ENCODE data around the gene CYP26A1. TPM values are rescaled to one million over a fixed set of nuclear protein-coding genes. Genes with fewer than 3 reads are reported as not detected.

The CYP26A1 gene
- total and polyA plus RNA-seq, 8 donors = 0.14 to 0.31 (median 0.21) TPM; not detected in 5

- intact Hi-C loops (cut with DNase I) = no loop called here
- no peak overlapping the region for H3K27ac ChIP-seq
- no peak for TF ChIP-seq CTCF (IDR thresholded peaks at IDR 0.05)
- no peaks in the 10 kb centered on the region for H3K4me1 ChIP-seq
- ATAC-seq = no peak
- H3K9me3 ChIP-seq = no peaks in the 10 kb centered on the region
- peaks cover 0 to 15% of the 10 kb centered on the region in 2 donors for H3K36me3 ChIP-seq
- H3K27me3 ChIP-seq = no peaks in the 10 kb centered on the region
- no peak overlapping the region for H3K4me3 ChIP-seq
- DNase-seq = no peak
These were observed 41.4 kb upstream of the CYP26A1 start for GRCh38 chr10:93032105-93032808.

- TF ChIP-seq CTCF (IDR thresholded peaks at IDR 0.05) = no peak
- no peak for DNase-seq
- H3K4me1 ChIP-seq = no peaks in the 10 kb centered on the region
- intact Hi-C loops (cut with DNase I) = no loop called here
- H3K36me3 ChIP-seq = peaks cover 0 to 10% of the 10 kb centered on the region in 2 donors
- no peak overlapping the region for H3K27ac ChIP-seq
- H3K9me3 ChIP-seq = no peaks in the 10 kb centered on the region
- no peak for ATAC-seq
- H3K4me3 ChIP-seq = no peak overlapping the region
- no peaks in the 10 kb centered on the region for H3K27me3 ChIP-seq
These were observed 40.9 kb upstream of the CYP26A1 start for GRCh38 chr10:93032809-93033137.

DNA sequence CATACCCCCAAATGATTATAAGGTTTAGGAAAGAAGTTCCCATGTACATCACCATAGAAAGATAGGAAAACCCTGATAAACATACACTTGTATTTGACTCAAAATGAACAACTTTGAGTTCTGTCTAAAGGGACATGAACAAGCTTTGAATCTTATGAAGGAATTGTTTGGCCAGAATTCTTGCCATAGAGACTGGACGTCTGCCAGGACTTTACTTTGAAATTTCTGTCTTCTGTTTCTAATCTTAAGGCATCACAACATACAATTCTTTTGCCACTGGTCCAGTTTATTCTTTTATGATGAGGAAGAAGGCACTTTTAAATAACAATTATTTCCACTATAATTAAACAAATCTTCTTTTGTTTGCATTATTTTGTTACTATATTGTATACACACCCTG is 39.3 kb upstream of the CYP26A1 start:
- Histone ChIP-seq H3K27ac (no peak overlapping the region), H3K9me3 (no peaks in the 10 kb centered on the region), H3K4me1 (no peaks in the 10 kb centered on the region), H3K36me3 (peaks cover 0 to 4% of the 10 kb centered on the region in 2 donors), H3K4me3 (no peak overlapping the region), H3K27me3 (no peaks in the 10 kb centered on the region)
- intact Hi-C loops (cut with DNase I) = no loop called here
- DNase-seq (no peak), ATAC-seq (no peak)
- no peak for TF ChIP-seq CTCF (IDR thresholded peaks at IDR 0.05)

GRCh38 chr10:93039110-93039509 is 34.6 kb upstream of the CYP26A1 start:
- ATAC-seq (no peak), DNase-seq (no peak)
- H3K9me3 ChIP-seq = no peaks in the 10 kb centered on the region
- no peak overlapping the region for H3K27ac ChIP-seq
- TF ChIP-seq CTCF (IDR thresholded peaks at IDR 0.05) = no peak
- no peaks in the 10 kb centered on the region for H3K27me3 ChIP-seq
- H3K4me1 ChIP-seq = peaks cover 0 to 3% of the 10 kb centered on the region in 2 donors
- no peak overlapping the region for H3K4me3 ChIP-seq
- intact Hi-C loops (cut with DNase I) = no loop called here
- no peaks in the 10 kb centered on the region for H3K36me3 ChIP-seq

- Histone ChIP-seq H3K27me3 (no peaks in the 10 kb centered on the region), H3K4me1 (peaks cover 0 to 3% of the 10 kb centered on the region in 2 donors), H3K9me3 (no peaks in the 10 kb centered on the region), H3K36me3 (no peaks in the 10 kb centered on the region), H3K27ac (no peak overlapping the region), H3K4me3 (no peak overlapping the region)
- intact Hi-C loops (cut with DNase I) = no loop called here
- DNase-seq = no peak
- ATAC-seq = peak; percentile 60
- peak in 1 of 2 donors; percentile 29 for TF ChIP-seq CTCF (IDR thresholded peaks at IDR 0.05)
These were observed 34.0 kb upstream of the CYP26A1 start for GRCh38 chr10:93039721-93040120.

All from left lung (tissue), 10 donors.